Stimulated activated CD8-positive, alpha-beta memory T cell treated with anti-CD3 and anti-CD28 coated beads, Interleukin-4, amount 100 ng/mL, for 4 hours (primary cell): Measurements from ENCODE around the gene HACD2.
"Not testable (repeated sequence)": the region's sequence is repeated elsewhere in the genome, so short reads cannot be mapped to it uniquely, and the experiment has no call there.

Experiments
- DNase-seq, 2 donors: peaks; one replicate each; pipeline ENCODE4 v3.0.0-alpha.2; 2020; ENCODE audit warnings: low read depth in 2 of 2, low spot score in 1 of 2

Gene HACD2

DNA sequence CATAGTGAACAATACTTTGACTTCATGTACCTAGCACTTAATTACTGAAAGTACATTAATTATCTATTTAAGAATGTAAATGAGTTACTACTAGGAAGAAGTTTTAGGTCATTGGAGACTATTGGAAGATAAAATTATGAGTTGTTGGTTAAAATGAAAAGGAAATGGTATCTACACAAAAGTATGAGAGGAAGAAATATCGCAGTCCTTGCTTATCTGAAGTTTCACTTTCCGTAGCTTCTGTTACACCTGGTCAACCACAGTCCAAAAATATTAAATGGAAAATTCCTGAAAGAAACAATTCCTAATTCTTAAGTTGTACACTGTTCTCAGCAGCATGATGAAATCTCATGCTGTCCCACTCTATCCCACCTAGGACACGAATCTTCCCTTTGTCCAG is 57.8 kb downstream of the HACD2 start:
- no peak for DNase-seq

DNA sequence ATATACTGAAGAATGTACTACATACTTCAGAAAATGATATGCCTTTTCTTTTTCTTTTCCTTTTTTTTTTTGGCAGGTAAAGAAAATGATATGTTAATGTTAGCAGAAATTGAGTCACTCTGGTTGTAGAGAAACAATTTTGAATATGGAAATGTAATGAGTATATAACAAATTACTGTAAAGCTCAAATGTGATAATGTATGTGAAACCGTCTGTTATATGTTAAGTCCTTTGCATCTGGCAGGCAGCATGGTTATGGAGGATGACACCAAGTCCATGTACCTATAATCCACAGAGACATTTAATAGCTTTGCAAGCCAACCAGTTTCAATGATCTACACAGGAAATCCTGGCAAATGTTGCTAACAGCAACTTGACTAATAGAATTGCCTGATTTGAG is 58.4 kb downstream of the HACD2 start:
- DNase-seq = no peak

DNA sequence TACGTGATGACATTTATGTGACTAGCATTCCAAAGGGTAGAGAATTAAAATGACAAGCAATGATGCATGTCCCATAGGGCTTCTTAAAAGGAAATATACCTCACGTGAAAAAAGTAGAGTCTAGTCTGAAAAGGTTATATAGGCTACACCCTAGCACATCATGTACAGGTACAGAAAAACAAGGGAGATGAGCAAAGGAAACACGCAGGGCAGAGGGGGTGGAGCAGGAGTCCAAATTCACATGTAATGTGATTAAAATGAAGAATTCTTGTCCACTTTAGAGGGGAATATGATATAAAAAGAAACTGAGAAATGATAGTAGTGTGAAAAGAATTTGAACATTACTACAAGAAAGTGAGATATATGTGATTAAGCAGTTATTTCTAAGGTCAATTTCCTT is 59.4 kb downstream of the HACD2 start:
- DNase-seq = no peak

DNA sequence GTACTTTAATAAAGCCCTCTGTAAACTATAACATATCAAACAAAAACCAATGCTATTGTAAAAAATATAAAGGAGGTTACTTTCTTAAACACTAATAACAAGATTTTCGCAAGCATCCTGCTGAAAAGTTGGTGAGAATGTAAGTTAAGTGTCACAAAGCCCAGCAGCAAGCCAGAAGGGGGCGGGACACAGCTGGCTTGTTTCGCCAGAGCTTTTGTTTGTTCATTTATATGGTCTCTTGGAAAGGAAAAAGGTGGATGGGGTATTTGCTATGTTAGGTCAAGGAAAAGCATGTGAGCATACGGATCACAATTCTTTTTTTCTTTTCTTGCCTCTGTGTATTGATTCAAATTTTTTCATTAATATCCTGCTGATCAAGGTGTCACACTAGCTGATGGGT is 59.9 kb downstream of the HACD2 start:
- no peak for DNase-seq

DNA sequence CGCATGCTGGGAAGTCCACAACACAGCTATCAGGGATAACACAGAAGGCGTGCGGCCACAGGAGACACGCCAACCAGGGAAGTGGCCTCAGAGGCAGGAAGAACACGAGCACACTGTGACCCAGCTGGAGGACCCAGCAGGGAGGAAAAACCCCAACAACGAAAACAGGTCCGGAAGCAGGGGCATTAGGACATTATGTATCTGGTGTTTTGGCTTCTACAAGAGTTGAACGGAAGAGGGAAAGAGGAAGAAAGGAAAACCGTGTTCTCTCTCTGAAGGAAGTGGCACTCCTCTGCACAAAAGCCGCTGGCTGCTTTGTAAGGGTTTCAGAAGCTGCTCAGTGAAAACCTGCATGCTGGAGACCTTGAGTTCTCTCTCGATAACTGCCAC is 61.8 kb downstream of the HACD2 start:
- no peak for DNase-seq

DNA sequence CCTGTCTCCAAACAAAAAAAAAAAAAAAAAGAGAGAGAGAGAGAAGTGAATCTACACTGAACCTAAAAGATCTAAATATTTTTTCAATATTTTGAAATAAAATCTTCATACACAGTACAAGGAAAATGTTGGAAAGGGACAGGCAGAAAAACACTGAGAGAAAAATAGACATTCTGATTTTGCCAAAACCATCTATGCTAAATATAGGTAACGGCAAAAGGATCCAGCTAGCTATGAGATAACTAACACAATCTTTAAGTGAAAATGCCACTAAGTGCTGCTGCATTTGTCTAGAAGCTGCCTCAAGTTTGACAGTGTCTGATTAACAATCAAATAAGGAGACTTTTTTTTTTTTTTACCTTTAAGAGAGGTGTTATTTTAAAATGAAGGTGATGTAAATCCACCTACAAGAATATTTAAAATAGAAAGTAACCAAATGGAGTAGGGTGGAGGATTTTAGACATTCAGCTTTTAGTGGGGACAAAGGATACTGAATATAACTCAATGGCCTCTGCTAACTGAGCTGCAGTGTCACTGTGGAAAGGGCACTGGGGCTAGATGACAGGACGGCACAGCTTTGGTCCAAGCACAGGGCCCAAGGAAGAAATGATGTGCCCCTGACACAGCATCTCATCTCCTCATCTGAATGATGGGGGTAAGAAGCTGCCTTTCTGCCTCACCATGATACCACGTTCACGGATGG is 62.4 kb downstream of the HACD2 start:
- DNase-seq = no peak

DNA sequence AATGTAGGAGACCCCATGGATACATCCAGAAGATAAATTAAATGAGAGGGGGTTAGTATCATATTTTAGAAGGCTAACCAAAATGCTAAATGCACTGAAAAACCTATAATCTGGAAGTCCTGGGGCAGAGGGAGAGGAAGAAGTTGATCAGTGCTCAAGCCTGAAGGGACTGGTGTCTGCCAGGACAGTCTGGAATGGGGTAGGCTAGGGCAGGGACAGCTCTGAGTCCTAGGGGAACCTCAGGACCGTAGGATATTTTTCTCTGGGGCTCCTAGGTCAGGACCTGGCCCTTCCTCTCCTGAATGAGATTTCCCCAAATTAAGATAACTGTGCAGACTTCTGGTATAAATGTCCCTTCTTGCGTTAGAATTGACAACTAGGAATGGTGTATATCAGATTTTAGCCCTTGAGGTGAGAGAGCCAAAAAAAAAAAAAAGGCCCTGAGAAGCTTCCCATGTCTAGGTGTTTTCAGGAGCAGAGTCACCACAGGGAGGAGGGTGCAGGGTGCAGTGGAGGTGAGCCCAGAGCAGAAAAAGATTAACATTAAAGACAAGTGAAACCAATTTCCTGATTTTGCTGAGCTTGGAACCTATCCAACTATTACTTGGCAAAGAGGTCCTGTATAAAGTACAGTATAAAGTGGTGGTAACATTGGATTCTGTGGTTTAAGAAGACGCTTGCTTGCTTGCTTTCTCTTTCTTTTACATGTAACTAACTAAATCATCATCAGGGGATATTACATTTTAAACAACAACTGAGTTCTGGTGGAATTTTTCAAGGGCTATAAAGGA is 63.5 kb downstream of the HACD2 start:
- DNase-seq = no peak

DNA sequence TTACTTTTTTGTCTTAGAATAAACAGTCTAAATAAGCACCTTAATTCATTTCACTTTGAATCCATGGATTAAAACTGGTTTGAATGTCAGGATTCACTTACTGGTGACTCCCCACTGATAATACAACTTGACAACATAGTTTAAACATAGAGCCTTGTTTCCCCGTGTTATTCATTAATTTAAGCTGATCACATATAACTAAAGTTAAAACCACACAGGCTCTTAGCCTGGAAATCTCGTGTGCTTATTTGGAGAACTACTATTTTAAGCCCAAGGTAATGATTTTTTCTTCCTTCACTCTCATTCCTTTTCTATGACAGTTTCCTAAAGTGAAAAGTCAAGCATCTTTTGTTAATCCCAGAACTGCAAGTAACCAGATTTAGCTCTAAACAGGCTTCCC is 64.2 kb downstream of the HACD2 start:
- no peak for DNase-seq

DNA sequence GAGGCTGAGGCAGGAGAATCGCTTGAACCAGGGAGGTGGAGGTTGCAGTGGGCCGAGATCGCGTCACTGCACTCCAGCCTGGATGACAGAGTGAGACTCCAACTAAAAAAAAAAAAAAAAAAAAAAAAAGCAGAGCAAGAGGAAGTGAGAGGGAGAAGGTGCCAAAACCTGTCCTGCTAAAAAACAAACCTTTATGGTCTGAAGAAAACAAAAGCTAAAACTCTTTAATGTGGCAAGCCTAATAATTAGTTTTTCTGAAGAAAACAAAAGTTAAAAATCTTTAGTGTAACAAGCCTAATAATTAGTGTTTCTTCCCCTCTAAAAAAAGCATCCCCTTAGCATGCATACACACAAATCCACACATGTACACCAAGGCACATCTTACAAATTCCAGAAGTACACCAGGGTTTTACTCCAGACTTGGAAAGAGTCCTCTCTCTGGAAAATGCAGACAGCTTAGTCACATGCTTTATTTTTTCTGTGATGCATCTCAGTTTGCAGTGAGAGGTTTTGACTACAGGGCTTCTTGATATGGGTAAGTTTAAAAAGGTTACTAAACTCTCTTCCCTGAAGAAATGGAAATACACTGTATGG is 65.9 kb downstream of the HACD2 start:
- DNase-seq = no peak

DNA sequence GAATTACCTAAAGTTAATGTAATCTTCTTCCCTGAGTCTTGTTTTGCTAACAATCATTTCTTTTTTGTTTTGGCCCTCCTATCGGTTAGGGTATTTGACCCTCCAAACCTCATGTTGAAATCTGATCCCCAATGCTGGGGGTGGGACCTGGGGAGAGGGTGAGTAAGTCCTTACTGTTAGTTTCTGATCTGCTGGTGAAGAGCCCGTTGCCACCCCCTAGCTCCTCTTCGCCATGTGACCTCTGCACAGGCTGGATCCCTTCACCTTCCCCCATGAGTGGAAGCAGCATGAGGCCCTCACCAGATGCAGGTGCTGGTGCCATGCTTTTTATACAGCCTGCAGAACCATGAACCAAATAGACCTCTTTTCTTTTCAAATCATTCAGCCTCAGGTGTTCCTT is 73.1 kb downstream of the HACD2 start:
- no peak for DNase-seq

DNA sequence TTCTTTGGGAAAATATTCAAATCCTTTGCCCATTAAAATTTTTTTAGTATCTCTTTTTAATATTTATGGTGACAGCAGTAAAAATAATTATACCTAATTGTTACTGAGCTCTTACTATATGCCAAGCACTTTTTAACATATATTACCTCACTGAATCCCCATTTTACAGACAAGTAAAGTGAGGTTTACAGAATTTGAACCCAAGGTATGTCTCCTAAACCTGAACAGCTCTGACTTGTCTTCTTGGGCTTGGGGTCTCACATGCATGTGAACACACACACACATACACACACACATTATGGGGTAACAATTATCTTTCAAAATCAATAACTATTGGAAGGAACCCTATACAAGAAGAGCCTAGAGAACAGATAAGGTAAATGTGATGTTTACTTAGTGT is 73.8 kb downstream of the HACD2 start:
- no peak for DNase-seq

DNA sequence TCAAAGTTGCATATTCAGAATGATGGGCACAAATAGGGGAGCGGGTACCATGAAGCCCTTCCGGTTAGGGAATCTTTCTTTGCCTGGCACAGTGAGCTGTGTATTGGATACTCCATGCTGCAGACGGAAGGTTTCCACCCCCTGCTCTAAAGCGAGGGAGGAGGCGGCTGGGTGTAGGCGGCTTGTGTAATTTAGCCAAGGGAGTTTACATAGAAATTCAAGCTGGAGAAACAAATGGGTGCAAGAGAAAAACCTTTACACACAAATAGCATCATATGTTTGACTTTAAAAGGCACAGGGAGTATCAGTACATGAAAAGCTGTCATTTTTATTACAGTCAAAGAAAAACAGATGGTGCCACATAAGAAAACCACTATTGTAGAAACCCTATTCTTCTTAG is 76.7 kb downstream of the HACD2 start:
- no peak for DNase-seq

DNA sequence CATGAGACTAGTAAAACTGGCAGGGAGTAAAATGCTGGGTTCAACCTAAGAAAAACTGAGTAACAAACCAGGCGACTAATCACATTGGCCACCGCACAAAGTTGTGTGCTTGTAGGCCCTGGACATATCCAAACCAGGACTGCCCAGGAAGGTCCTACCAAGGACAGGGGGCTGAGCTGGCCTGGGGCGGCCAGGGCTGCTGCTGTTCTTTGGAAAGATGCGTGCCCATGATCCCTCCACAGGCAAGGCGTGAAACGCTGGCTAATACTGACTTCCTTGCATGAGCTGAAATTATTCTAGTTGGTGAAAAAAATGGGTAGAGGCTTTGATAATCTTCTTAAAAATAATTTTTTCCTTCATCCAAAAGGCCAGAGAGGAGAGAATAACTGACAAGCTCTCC is 79.0 kb downstream of the HACD2 start:
- DNase-seq = no peak

DNA sequence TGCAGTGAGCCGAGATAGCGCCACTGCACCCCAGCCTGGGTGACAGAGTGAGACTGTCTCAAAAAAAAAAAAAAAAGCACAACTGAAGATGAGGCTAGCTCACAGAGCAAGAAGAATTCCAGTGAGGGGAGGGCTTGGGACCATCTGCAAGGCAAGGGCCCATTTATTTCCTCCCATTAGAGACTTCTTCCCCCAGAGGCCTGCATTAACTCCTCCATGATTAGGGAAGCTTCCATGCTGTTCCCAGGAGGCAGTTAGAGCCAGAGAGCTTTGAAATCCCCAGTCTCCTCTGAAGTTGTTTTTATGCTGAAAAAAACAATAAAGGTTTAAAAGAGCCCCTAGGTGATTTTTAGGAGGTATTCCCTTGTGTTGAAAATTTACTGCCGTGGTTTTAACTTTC is 81.7 kb downstream of the HACD2 start:
- DNase-seq = no peak

DNA sequence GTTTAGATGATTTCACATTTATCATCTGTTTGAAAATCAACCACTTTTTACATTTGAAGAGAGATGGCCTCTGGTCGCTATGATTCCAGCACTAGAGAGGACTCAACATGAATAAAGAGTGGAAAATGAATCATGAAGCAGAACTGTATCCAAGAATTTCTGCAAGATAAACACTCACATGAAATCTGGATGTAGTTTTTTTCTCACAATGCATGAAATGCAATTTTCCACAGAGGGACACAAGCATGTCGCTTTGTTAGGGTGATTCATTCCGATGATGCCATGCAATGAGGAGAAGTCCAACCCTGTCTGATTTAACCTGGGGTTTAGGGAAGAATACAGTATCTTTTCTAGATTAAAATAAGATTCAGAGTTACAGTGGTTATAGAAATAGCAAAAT is 85.5 kb downstream of the HACD2 start:
- DNase-seq = no peak

DNA sequence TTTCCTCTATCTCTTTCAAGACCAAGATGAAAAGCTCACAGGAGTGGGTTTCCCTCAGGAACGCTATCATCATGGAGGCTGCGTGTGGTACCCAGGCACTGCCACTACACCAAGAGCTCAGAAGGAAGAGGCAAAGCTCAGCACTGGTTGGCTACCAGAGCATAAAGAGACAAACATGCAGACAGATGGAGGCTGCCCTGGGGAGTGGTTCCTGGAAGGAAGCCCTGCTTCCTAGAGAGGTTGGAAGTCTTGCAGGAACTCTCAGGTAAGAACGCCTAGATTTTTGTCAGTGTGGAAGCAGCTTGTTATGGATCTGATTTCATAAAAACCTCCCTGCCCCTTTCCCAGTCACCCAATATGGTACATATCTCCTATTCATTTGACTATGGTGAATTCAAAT is 86.1 kb downstream of the HACD2 start:
- DNase-seq = no peak

DNA sequence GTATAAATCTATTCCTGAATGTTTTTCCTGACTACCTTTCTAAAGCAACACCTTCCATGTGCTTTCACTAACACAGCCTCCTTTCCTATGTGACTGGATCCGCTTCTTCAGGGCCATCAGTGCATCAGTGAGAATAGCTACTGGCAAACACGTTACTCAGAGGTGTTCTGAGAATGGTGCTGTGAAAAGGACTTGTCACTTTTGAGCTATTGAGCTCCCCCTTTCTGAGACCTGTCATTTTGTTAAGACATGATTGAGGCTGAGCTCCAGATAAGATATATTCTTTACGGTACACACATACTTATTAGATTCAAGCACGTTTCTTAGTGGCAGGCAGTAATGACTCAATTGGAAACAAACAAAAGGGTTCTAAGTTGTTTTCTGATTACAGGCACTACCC is 90.9 kb downstream of the HACD2 start:
- no peak for DNase-seq

DNA sequence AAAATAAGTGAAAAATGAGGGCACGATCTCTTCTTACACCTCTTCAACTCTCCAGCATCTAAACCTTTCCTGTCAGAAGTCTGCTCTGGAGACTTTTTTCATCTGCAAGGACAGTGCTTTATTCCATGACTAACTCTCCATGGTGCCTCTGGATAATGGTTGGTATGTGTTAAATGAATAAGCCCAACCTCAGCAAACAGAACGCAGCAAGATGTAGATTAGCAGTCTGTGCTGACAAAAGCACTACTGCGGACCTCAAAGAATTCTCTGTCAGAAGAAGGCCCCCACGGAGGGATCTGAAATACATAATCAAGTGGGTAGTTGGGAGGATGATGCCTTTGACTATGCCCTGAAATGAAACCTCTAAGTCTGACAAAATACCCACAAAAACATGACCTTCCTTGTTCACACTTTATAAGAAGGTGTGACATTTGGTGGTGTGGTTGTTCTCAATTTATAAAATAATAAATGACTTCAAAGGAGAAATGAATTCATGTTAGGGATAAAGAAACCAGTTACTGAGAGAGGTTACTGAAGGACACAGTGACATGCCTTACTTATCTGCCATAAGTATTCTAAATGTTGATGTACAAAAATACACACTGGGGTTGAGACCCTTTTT is 92.8 kb downstream of the HACD2 start:
- DNase-seq = no peak

DNA sequence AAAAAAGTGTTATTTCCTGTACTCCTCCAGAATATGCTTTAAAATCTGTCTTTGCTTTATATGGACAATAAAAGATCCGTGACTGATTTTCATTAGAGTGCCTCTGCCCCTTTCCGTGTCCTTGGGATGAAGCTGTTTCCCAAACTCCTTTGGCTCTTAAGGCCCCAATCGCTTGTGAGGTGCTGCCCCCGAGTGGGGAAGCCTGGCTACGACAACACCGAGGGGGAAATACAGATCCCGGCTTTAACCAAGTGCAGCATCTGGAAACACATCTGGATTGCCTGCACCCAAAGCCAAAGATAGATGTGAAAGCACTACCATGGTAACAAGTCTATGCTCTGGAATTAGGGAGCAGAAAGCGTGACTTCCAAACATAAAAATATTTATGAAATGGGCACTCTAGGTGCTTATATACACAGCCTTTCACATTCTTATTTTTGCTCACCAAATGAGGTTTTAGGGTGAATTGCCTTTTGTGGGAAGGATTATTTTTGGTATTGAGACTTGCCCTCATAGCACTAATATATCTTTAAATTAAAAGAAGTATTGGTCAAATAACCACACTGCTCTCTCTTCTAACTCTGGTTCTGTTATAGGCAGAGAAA is 95.4 kb downstream of the HACD2 start:
- no peak for DNase-seq

DNA sequence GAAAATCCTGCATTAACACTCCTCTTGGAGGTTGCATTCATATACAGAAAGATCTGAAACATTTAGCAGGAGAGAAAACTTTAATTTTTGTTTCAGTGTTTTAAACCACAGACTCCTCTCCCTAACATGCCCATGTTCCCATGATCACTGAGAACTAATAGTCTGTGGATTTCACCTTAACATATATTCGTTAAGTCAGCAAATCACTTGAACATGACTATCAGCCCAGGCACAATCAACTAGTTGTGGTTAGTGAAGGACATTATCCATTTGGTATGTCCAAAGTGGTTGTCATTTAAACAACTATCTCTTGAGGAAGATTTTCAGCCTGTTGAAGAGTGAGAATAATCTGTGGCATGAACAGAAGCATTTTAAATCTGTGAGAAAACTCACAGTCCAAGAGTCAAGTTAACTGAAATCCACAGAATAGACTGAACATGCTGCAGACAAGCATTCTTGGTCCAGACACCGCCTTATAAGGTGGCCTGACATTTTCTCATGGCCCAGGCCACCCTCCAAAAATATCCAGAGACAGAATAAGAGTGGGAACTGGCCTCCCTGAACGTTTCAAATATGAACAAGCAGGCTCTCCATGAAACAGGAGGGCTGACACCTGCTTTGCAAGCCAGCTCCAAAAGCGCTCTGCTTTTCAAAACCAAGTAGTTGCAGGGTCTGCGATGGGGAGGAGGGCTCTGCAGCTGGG is 96.1 kb downstream of the HACD2 start:
- DNase-seq = no peak

DNA sequence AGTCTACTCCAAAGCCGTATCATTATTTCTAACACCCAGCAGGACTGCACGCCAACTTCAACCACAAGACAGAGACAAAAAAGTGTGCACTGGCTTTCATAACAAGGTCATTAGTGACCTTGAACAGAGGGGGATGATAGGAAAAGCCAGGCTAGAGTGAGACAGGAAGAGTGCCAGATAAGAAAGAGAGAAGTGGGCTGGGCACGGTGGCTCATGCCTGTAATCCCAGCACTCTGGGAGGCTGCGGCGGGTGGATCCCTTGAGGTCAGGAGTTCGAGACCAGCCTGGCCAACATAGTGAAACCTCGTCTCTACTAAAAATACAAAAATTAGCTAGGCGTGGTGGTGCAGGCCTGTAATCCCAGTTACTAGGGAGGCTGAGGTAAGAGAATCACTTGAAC is 97.8 kb downstream of the HACD2 start:
- not testable (repeated sequence) for DNase-seq
